Dermis microvascular lymphatic vessel endothelial cell (primary cell): ENCODE measurements around the gene GPR12. TPM values are rescaled to one million over a fixed set of nuclear protein-coding genes. Genes with fewer than 3 reads are reported as not detected.

Experiments used
- DNase-seq, 2 donors: peaks; one replicate each; pipeline versions ENCODE4 v3.0.0 to v3.0.0-alpha.2; 2010; ENCODE audit warnings: low read depth in 2 of 2
- total RNA-seq: library from RNA; depleted of rRNA; stranded (reverse); fragments of >200 nt; gene quantifications from 2 replicates; pipeline ENCODE4 v1.2.1, GENCODE V29; 2014

The GPR12 gene
- total RNA-seq, 1 donor from 2014 or later = not detected

GRCh38 chr13:26705536-26705935 lies 55.0 kb downstream of the GPR12 start:
- DNase-seq = no peak

Other genes with a start within 250 kb of the GPR12 start
- gene WASF3, start 203.1 kb downstream of the GPR12 start, total RNA-seq = 15.8 and 34.3 TPM in 2 replicates